ENCODE results near the gene CRYGN. TPM values are rescaled to one million over a fixed set of nuclear protein-coding genes. Genes with fewer than 3 reads are reported as not detected.

Gene CRYGN
- polyA plus RNA-seq, 1 donor = 0.36 TPM

- no peak overlapping the region for H3K4me3 ChIP-seq (ENCODE audit: low read length)
- peaks cover 13% of the 10 kb centered on the region for H3K9me3 ChIP-seq (ENCODE audit: control insufficient read depth, low read depth, low read length)
- H3K4me1 ChIP-seq (ENCODE audit: control insufficient read depth, insufficient read depth, low read length) = peaks cover 3% of the 10 kb centered on the region
- DNase-seq = no peak
- H3K27me3 ChIP-seq (ENCODE audit: control insufficient read depth, insufficient read depth, low read length) = no peaks in the 10 kb centered on the region
- H3K36me3 ChIP-seq (ENCODE audit: control insufficient read depth, insufficient read depth, low read length) = no peaks in the 10 kb centered on the region
- 100% methylated on average over 2 of the region's 19 CpGs for WGBS (ENCODE audit: insufficient coverage, low lambda C conversion rate)
- no peak overlapping the region for H3K27ac ChIP-seq (ENCODE audit: low read length)
These were observed 41.3 kb downstream of the CRYGN start for GRCh38 chr7:151398446-151399304.

DNA sequence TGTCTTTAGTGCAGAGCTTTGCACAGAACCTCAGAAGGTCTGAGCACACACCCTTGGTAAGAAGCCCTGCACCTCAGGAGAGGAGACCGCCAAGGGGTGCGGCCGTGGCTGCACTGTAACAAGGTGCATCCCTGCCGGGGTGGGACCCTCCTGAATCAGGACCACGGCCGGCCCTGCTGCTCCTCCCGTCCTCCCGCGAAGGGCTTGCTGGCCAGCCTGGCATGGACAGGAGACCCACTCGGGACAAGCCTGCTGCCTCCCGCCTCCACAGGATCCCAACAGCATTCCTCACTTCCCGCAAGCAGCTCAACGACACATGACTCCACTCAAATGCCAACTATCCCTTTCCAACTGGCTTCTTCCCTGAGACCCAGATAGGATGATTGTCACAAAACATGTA, 42.9 kb downstream of the CRYGN start:
- Histone ChIP-seq H3K27ac (ENCODE audit: low read length) (no peak overlapping the region), H3K4me3 (ENCODE audit: low read length) (no peak overlapping the region), H3K9me3 (ENCODE audit: control insufficient read depth, low read depth, low read length) (peaks cover 13% of the 10 kb centered on the region), H3K4me1 (ENCODE audit: control insufficient read depth, insufficient read depth, low read length) (no peaks in the 10 kb centered on the region), H3K36me3 (ENCODE audit: control insufficient read depth, insufficient read depth, low read length) (no peaks in the 10 kb centered on the region), H3K27me3 (ENCODE audit: control insufficient read depth, insufficient read depth, low read length) (no peaks in the 10 kb centered on the region)
- DNase-seq = no peak
- WGBS (ENCODE audit: insufficient coverage, low lambda C conversion rate) = no CpG with 5 or more reads among the region's 13 CpGs

DNA sequence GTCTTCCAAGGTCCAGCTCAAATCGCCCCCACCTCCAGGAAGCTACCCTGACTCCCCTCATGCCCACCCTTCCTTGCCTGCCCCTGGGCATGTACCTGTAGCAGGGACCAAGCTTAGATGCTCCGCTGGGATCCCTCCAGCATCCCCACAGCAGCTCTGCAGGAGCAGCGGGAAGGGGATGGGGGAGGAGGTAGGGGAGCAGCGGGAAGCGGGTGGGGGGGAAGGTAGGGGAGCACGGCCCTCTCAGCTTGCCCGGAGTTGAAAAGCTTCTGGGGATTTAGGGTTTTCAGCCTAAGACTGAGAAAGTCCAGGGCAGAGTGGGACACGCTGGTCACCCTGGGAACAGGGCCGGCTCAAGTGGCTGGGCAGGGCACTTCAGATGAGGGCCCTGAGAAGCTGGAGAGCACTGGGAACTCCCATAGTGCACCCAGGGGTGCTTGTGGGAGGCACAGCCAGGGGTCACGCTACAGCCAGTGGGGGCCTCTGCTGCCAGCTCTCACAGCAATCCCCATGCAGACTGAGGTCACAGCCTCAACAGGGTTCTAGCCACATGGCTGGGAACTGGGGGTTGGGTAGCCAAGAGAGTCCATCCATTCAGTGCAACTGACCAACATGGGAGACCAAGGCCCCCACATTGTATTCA, 43.5 kb downstream of the CRYGN start:
- Histone ChIP-seq H3K36me3 (ENCODE audit: control insufficient read depth, insufficient read depth, low read length) (no peaks in the 10 kb centered on the region), H3K9me3 (ENCODE audit: control insufficient read depth, low read depth, low read length) (peaks cover 13% of the 10 kb centered on the region), H3K27ac (ENCODE audit: low read length) (no peak overlapping the region), H3K27me3 (ENCODE audit: control insufficient read depth, insufficient read depth, low read length) (no peaks in the 10 kb centered on the region), H3K4me1 (ENCODE audit: control insufficient read depth, insufficient read depth, low read length) (no peaks in the 10 kb centered on the region), H3K4me3 (ENCODE audit: low read length) (no peak overlapping the region)
- WGBS (ENCODE audit: insufficient coverage, low lambda C conversion rate) = no CpG with 5 or more reads among the region's 10 CpGs
- DNase-seq = no peak

DNA sequence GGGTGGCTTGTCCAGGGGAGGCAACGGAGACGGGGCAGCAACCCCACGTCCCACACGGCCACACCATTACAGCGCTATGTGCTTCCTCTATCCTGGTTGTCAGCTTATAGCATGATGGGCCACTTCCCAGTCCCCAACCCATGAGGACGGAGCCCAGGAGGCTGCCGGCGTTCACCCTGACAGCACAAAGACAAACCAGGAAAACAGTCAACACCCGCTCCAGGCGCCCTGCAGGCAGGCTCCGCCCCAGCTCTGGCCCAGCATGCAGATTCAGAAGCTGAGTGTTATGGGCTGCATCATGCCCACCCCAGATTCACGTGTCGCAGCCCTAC, 44.9 kb downstream of the CRYGN start:
- Histone ChIP-seq H3K27me3 (ENCODE audit: control insufficient read depth, insufficient read depth, low read length) (no peaks in the 10 kb centered on the region), H3K4me3 (ENCODE audit: low read length) (no peak overlapping the region), H3K27ac (ENCODE audit: low read length) (no peak overlapping the region), H3K36me3 (ENCODE audit: control insufficient read depth, insufficient read depth, low read length) (no peaks in the 10 kb centered on the region), H3K9me3 (ENCODE audit: control insufficient read depth, low read depth, low read length) (peaks cover 13% of the 10 kb centered on the region), H3K4me1 (ENCODE audit: control insufficient read depth, insufficient read depth, low read length) (no peaks in the 10 kb centered on the region)
- WGBS (ENCODE audit: insufficient coverage, low lambda C conversion rate) = no CpG with 5 or more reads among the region's 13 CpGs
- DNase-seq = no peak

DNA sequence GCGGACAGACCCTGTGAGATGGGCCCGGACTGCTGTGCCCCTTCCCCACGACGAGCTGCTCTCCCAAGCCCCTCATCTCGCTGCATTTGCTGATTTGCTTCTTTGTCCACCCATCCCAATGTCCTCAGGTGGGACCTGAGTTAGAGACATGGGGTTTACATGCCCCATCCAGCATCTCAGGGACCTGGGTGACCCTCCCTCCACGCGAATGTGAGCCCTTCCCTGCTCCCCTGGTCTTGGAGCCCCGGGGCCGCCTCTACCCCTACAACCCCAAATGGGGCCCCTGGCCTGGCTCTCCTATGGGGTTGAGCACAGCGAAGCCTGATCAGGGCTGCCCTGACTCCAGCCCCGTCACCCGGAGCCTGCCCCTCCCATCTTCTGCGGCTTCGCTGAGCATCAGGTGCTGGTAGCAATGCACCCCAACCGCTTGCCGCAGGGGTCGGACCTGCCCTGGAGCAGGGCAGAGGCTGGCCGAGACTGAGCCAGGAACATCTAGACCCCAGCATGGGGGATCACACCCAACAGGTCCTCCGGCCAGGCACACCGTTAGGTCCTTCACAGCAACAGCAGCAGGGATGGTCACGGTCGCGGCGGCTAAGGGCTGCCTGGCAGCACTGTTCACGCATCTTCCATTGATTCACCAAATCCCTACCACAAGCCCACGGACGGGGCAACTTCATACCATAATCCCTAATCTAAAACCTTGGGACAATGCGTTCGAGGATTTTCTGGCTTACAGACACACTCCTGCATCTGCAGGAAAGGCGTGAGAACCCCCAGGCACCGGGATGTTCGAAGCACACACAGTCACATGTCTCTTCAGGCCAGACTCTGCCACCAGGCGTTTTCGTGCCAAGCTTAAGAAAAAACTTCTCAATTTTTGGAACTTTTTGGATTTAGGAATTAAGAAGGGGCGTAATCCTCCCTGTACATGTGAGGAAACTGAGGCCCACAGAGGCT, 45.6 kb downstream of the CRYGN start:
- Histone ChIP-seq H3K27ac (ENCODE audit: low read length) (no peak overlapping the region), H3K9me3 (ENCODE audit: control insufficient read depth, low read depth, low read length) (peaks cover 13% of the 10 kb centered on the region), H3K4me3 (ENCODE audit: low read length) (no peak overlapping the region), H3K36me3 (ENCODE audit: control insufficient read depth, insufficient read depth, low read length) (no peaks in the 10 kb centered on the region), H3K27me3 (ENCODE audit: control insufficient read depth, insufficient read depth, low read length) (no peaks in the 10 kb centered on the region), H3K4me1 (ENCODE audit: control insufficient read depth, insufficient read depth, low read length) (no peaks in the 10 kb centered on the region)
- DNase-seq = no peak
- WGBS (ENCODE audit: insufficient coverage, low lambda C conversion rate) = no CpG with 5 or more reads among the region's 35 CpGs

DNA sequence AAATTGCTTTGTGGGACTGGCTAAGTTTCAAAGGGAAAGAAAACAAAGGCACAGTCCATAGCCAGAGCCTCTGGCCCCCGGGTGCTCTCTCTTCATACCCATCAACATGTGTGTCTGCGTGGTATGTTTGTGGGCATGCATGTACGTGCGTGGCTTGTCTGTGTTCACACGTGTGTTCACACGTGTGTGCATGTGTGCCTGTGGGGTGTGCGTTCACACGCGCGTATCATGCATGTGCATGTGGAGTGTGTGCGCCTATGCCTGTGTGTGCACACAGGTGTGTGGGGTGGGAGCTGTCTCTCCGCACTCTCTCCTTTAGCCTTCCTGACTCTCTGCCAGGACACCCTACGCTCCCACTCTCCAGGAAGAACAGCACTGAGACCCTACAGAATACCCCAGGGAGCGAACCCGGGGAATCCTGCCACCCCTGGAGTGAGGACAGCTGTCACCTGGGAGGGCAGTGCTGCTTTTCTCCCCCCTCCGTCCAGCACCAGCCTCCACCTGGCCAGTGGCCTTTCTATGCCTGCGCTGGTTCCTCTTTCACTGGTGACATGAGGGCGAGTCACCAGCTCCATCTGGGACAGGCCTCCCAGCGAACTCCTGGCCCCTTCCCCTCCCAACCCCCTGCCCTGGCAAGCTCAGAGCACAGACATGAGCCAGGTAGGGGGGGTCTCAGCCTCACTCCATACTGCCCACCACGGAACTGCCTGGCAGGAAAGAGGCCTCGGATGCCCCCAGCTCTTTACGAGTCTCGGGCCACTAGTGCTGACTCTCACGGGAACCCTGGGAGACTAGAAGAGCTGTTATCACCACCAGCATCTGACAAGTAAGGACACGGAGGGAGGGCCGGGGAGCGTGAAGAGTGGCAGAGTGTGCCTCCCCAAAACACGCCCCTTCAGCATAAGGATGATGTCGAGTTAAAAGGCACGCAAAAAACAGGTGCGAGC, 46.6 kb downstream of the CRYGN start:
- Histone ChIP-seq H3K27ac (ENCODE audit: low read length) (no peak overlapping the region), H3K27me3 (ENCODE audit: control insufficient read depth, insufficient read depth, low read length) (no peaks in the 10 kb centered on the region), H3K4me1 (ENCODE audit: control insufficient read depth, insufficient read depth, low read length) (no peaks in the 10 kb centered on the region), H3K4me3 (ENCODE audit: low read length) (no peak overlapping the region), H3K36me3 (ENCODE audit: control insufficient read depth, insufficient read depth, low read length) (no peaks in the 10 kb centered on the region), H3K9me3 (ENCODE audit: control insufficient read depth, low read depth, low read length) (peaks cover 9% of the 10 kb centered on the region)
- DNase-seq = no peak
- whole genome bisulfite sequencing (ENCODE audit: insufficient coverage, low lambda C conversion rate) = no CpG with 5 or more reads among the region's 31 CpGs

DNA sequence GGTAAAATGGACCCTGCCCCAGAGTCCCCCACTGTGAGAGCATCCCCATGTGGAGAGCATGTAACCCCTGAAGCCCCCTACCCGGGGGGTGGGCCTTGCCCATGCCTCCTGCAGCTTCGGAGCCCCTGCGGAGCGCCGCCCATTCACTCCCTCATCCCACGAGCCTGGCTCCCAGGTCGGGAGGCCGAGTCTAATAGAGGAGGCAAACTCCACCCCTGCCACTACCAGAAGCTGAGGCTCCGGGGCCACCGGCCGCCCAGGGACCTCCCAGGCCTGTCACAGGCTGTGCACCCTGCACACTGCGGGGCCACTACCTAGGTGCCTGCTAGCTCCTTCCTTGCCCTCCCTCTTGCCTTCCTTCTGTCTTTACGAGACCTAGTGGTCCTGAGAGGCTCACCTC, 47.5 kb downstream of the CRYGN start:
- DNase-seq = no peak
- H3K4me1 ChIP-seq (ENCODE audit: control insufficient read depth, insufficient read depth, low read length) = no peaks in the 10 kb centered on the region
- peaks cover 6% of the 10 kb centered on the region for H3K9me3 ChIP-seq (ENCODE audit: control insufficient read depth, low read depth, low read length)
- H3K27ac ChIP-seq (ENCODE audit: low read length) = no peak overlapping the region
- H3K36me3 ChIP-seq (ENCODE audit: control insufficient read depth, insufficient read depth, low read length) = no peaks in the 10 kb centered on the region
- H3K27me3 ChIP-seq (ENCODE audit: control insufficient read depth, insufficient read depth, low read length) = no peaks in the 10 kb centered on the region
- WGBS (ENCODE audit: insufficient coverage, low lambda C conversion rate) = no CpG with 5 or more reads among the region's 13 CpGs
- no peak overlapping the region for H3K4me3 ChIP-seq (ENCODE audit: low read length)

DNA sequence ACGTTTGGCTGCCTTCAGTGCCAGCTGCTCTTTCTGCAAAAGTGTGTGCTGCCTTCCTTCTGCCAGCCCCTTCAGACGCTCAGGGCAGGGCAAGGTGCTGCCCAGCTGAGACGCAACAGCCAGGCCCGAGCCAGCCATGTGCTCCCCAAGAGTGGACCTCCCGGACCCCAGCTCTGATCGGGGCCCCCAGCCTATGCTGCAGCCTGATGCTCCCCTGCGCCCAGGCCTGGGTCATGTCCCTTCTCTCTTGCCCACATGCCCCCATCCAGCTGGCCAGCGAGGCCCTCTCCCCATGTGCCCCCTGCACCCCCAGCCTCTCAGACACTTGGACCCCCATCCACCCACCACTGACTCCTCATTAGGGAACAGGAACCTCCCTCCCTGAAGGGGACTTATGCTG, 47.9 kb downstream of the CRYGN start:
- DNase-seq = no peak
- WGBS (ENCODE audit: insufficient coverage, low lambda C conversion rate) = no CpG with 5 or more reads among the region's 8 CpGs
- no peak overlapping the region for H3K4me3 ChIP-seq (ENCODE audit: low read length)
- peaks cover 5% of the 10 kb centered on the region for H3K9me3 ChIP-seq (ENCODE audit: control insufficient read depth, low read depth, low read length)
- H3K27me3 ChIP-seq (ENCODE audit: control insufficient read depth, insufficient read depth, low read length) = no peaks in the 10 kb centered on the region
- no peaks in the 10 kb centered on the region for H3K36me3 ChIP-seq (ENCODE audit: control insufficient read depth, insufficient read depth, low read length)
- H3K27ac ChIP-seq (ENCODE audit: low read length) = no peak overlapping the region
- no peaks in the 10 kb centered on the region for H3K4me1 ChIP-seq (ENCODE audit: control insufficient read depth, insufficient read depth, low read length)

DNA sequence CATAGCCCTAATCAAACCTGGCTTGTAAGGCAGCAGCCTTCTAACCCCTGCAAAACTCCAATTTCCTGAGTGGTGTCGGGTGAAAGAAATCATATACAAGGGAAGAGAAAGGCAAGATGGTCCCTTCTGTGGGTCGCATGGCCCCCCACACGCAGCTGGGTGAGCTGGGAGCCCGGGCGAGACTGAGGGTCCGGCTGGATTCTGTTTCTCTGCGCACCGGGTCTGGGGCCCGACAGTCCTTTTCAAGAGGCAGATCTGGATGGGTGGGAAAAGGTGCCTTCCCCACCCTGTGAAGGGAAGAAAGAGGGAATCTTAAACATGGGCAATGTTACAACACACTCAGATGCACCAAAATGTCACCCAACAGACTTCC, 48.6 kb downstream of the CRYGN start:
- Histone ChIP-seq H3K27ac (ENCODE audit: low read length) (no peak overlapping the region), H3K36me3 (ENCODE audit: control insufficient read depth, insufficient read depth, low read length) (no peaks in the 10 kb centered on the region), H3K4me1 (ENCODE audit: control insufficient read depth, insufficient read depth, low read length) (no peaks in the 10 kb centered on the region), H3K4me3 (ENCODE audit: low read length) (no peak overlapping the region), H3K27me3 (ENCODE audit: control insufficient read depth, insufficient read depth, low read length) (no peaks in the 10 kb centered on the region), H3K9me3 (ENCODE audit: control insufficient read depth, low read depth, low read length) (peaks cover 3% of the 10 kb centered on the region)
- no peak for DNase-seq
- no CpG with 5 or more reads among the region's 9 CpGs for WGBS (ENCODE audit: insufficient coverage, low lambda C conversion rate)
